ENCODE measurements around the gene RPAP2. TPM values are rescaled to one million over a fixed set of nuclear protein-coding genes. Genes with fewer than 3 reads are reported as not detected.
"Not testable (repeated sequence)": the region's sequence is repeated elsewhere in the genome, so short reads cannot be mapped to it uniquely, and the experiment has no call there.

Gene RPAP2
- 10 to 100 TPM; 13.7 to 18.2 (median 16.8) TPM for total RNA-seq
- 1 to 10 TPM; 3.0 to 5.5 TPM for polyA plus RNA-seq

GRCh38 chr1:92298573-92299476, at the start of gene RPAP2, which contains the start of gene GLMN:
Gene RPAP2 (plus strand): TSS chr1:92299059. CDS start chr1:92299074, 15 bp downstream.
Gene GLMN (minus strand): TSS chr1:92298987. CDS start chr1:92297999, 988 bp downstream.
- peak within 1 kb of the TSS; percentile 64 to 85 (median 78) for H3K4me3 ChIP-seq
- TF ChIP-seq CTCF (IDR thresholded peaks at IDR 0.05), result no peak
- DNase-seq (peak; percentile 75 to 91 (median 82)), FAIRE-seq (no peak), ATAC-seq (peak; percentile 99 to 100 (median 99))
- H3K9me3 ChIP-seq, result no peaks in the 10 kb centered on the region
- intact Hi-C loops (cut with DNase I), result no loop called here
- no peaks in the 10 kb centered on the region for H3K27me3 ChIP-seq
- no peaks in the 10 kb centered on the region for H3K36me3 ChIP-seq
- peak within 1 kb of the TSS; percentile 79 to 94 (median 88) for H3K27ac ChIP-seq
- H3K4me1 ChIP-seq, result peaks cover 0 to 12% (median 9%) of the 10 kb centered on the region in 3 donors
- WGBS, 2 donors, result 0 to 1% methylated on average over 74 to 76 of the region's 76 CpGs

GRCh38 chr1:92254714-92255113, 44.1 kb upstream of the RPAP2 start:
- H3K36me3 ChIP-seq; intact Hi-C loops (cut with DNase I); H3K4me1 ChIP-seq; DNase-seq; H3K9me3 ChIP-seq; FAIRE-seq; H3K4me3 ChIP-seq; H3K27me3 ChIP-seq; ATAC-seq; H3K27ac ChIP-seq: not testable (repeated sequence)
- WGBS, 2 donors, result 83 to 85% methylated on average over 3 of the region's 3 CpGs

GRCh38 chr1:92259350-92259749, 39.5 kb upstream of the RPAP2 start:
- Histone ChIP-seq H3K4me3 (no peak overlapping the region), H3K36me3 (peaks cover 0 to 2% (median 0%) of the 10 kb centered on the region in 3 donors), H3K27me3 (no peaks in the 10 kb centered on the region), H3K27ac (no peak overlapping the region), H3K9me3 (no peaks in the 10 kb centered on the region), H3K4me1 (no peaks in the 10 kb centered on the region)
- no peak for TF ChIP-seq CTCF (IDR thresholded peaks at IDR 0.05)
- intact Hi-C loops (cut with DNase I), result no loop called here
- FAIRE-seq (no peak), ATAC-seq (no peak), DNase-seq (no peak)
- 96% methylated on average over 1 of the region's 1 CpG for WGBS, 2 donors

GRCh38 chr1:92262516-92262915, 36.3 kb upstream of the RPAP2 start:
- FAIRE-seq (no peak), DNase-seq (no peak), ATAC-seq (no peak)
- Histone ChIP-seq H3K36me3 (peaks cover 0 to 2% (median 0%) of the 10 kb centered on the region in 3 donors), H3K4me1 (no peaks in the 10 kb centered on the region), H3K9me3 (no peaks in the 10 kb centered on the region), H3K27ac (no peak overlapping the region), H3K27me3 (no peaks in the 10 kb centered on the region), H3K4me3 (no peak overlapping the region)
- intact Hi-C loops (cut with DNase I), result no loop called here
- WGBS, 2 donors, result 71 to 72% methylated on average over 3 of the region's 3 CpGs
- TF ChIP-seq CTCF (IDR thresholded peaks at IDR 0.05), result no peak

- ATAC-seq (no peak), FAIRE-seq (no peak), DNase-seq (no peak)
- 97 to 100% methylated on average over 1 of the region's 1 CpG for WGBS, 2 donors
- H3K4me1 ChIP-seq, result no peaks in the 10 kb centered on the region
- H3K4me3 ChIP-seq, result no peak overlapping the region
- no peaks in the 10 kb centered on the region for H3K9me3 ChIP-seq
- TF ChIP-seq CTCF (IDR thresholded peaks at IDR 0.05), result no peak
- intact Hi-C loops (cut with DNase I), result no loop called here
- H3K36me3 ChIP-seq, result peaks cover 0 to under 1% (median 0%) of the 10 kb centered on the region in 3 donors
- H3K27me3 ChIP-seq, result no peaks in the 10 kb centered on the region
- H3K27ac ChIP-seq, result no peak overlapping the region
These were observed 25.8 kb upstream of the RPAP2 start for GRCh38 chr1:92273039-92273438.
